HG03457 (cell line): ENCODE results near the gene SPACA9.

ENCODE experiments used
- ATAC-seq: cut with Tn5 transposase; IDR thresholded peaks from one replicate; pipeline ENCODE4 v1.9.1; 2021; ENCODE audit warnings: moderate number of reproducible peaks; ENCODE audit not compliant: unreplicated experiment

SPACA9 gene

GRCh38 chr9:132878695-132879456 lies at the start of gene SPACA9:
Gene SPACA9, plus strand, starts transcription at chr9:132878898. Its CDS starts 5,050 bp downstream, at chr9:132883948.
- ATAC-seq, result no peak

GRCh38 chr9:132832171-132832881 lies 46.4 kb upstream of the SPACA9 start:
- ATAC-seq, result no peak

GRCh38 chr9:132833550-132834121 lies 45.1 kb upstream of the SPACA9 start:
- ATAC-seq, result no peak

GRCh38 chr9:132834343-132834742 lies 44.4 kb upstream of the SPACA9 start:
- no peak for ATAC-seq

- no peak for ATAC-seq
These were observed 41.0 kb upstream of the SPACA9 start for GRCh38 chr9:132837501-132838286.

- no peak for ATAC-seq
These were observed 40.4 kb upstream of the SPACA9 start for GRCh38 chr9:132838291-132838690.

GRCh38 chr9:132840980-132841379 lies 37.7 kb upstream of the SPACA9 start:
- ATAC-seq, result no peak

- no peak for ATAC-seq
These were observed 36.3 kb upstream of the SPACA9 start for GRCh38 chr9:132842124-132843044.

GRCh38 chr9:132846109-132846917 lies 32.4 kb upstream of the SPACA9 start:
- ATAC-seq, result no peak

- no peak for ATAC-seq
These were observed 31.7 kb upstream of the SPACA9 start for GRCh38 chr9:132846918-132847515.

- no peak for ATAC-seq
These were observed 29.5 kb upstream of the SPACA9 start for GRCh38 chr9:132849185-132849706.

- no peak for ATAC-seq
These were observed 25.2 kb upstream of the SPACA9 start for GRCh38 chr9:132853482-132853881.

GRCh38 chr9:132854832-132855231 lies 23.9 kb upstream of the SPACA9 start:
- ATAC-seq, result no peak

GRCh38 chr9:132855904-132856303 lies 22.8 kb upstream of the SPACA9 start:
- ATAC-seq, result no peak

- ATAC-seq, result no peak
These were observed 21.7 kb upstream of the SPACA9 start for GRCh38 chr9:132857031-132857430.

GRCh38 chr9:132857616-132858342 lies 20.9 kb upstream of the SPACA9 start:
- ATAC-seq, result no peak

- no peak for ATAC-seq
These were observed 19.9 kb upstream of the SPACA9 start for GRCh38 chr9:132858751-132859150.

- no peak for ATAC-seq
These were observed 17.0 kb upstream of the SPACA9 start for GRCh38 chr9:132861666-132862065.
